Prostate gland (tissue), 2 donors: ENCODE data around the gene GPX3. TPM values are rescaled to one million over a fixed set of nuclear protein-coding genes. Genes with fewer than 3 reads are reported as not detected.

Experiments
- DNase-seq: peaks from one replicate; pipeline ENCODE4 v3.0.0-alpha.2; 2019; ENCODE audit warnings: low spot score
- H3K27ac ChIP-seq, 2 donors: fragments of 200-600 bp; sonication (generic); 2 replicates each; pipeline ENCODE4 v1.5.1; 2017 to 2019
- H3K27me3 ChIP-seq: fragments of 200-600 bp; sonication (generic); replicated peaks from 2 replicates; pipeline ENCODE4 v1.5.1; 2019; ENCODE audit not compliant: insufficient read depth
- H3K36me3 ChIP-seq, 2 donors: fragments of 200-600 bp; sonication (generic); 1 replicate in 1 of 2; 2 replicates in 1 of 2; pipeline versions ENCODE4 v1.5.1 to v1.8.1; 2017 to 2019
- H3K4me1 ChIP-seq: fragments of 200-600 bp; sonication (generic); replicated peaks from 2 replicates; pipeline ENCODE4 v1.5.1; 2019
- H3K4me3 ChIP-seq, 2 donors: fragments of 200-600 bp; sonication (generic); 2 replicates each; pipeline ENCODE4 v1.5.1; 2017 to 2019
- H3K9me3 ChIP-seq: fragments of 200-600 bp; sonication (generic); 2 replicates; pipeline ENCODE4 v1.5.1; 2017
- POLR2A ChIP-seq: fragments of 450-650 bp; IDR thresholded peaks from one replicate; pipeline ENCODE4 v1.6.1; 2016; ENCODE audit warnings: antibody characterized with exemption, mild to moderate bottlenecking
- POLR2AphosphoS5 ChIP-seq: sonication (generic); formaldehyde crosslinking; IDR thresholded peaks from one replicate; pipeline ENCODE4 v1.6.1; 2017; ENCODE audit warnings: antibody characterized with exemption
- WGBS: methylation state at CpG from one replicate; pipeline ENCODE4 v1.1.5; 2018; 5-methylcytosine and 5-hydroxymethylcytosine counted together
- intact Hi-C: fragments of 100-400 bp; cut with DNase I; formaldehyde crosslinking; loops from one replicate; pipeline ENCODE4 v1.14.2; 2022
- total RNA-seq, 2 donors: library from RNA; depleted of rRNA; stranded (reverse); fragments of >200 nt; gene quantifications; one replicate each; pipeline ENCODE4 v1.1.0, GENCODE V29; 2016
- TF ChIP-seq, protein P1 (sequence below), 4 experiments: fragments of 200-600 bp in 2 of 4; fragments of 450-650 bp in 2 of 4; sonication (generic) in 2 of 4; IDR thresholded peaks; 1 replicate in 3 of 4; 2 replicates in 1 of 4; pipeline ENCODE4 v1.5.1; 2016 to 2019; ENCODE audit warnings: antibody characterized with exemption in 4 of 4, mild to moderate bottlenecking in 2 of 4, moderate library complexity in 2 of 4

The GPX3 gene
- total RNA-seq, 2 donors from 2014 or later, result 195 to 270 TPM

DNA sequence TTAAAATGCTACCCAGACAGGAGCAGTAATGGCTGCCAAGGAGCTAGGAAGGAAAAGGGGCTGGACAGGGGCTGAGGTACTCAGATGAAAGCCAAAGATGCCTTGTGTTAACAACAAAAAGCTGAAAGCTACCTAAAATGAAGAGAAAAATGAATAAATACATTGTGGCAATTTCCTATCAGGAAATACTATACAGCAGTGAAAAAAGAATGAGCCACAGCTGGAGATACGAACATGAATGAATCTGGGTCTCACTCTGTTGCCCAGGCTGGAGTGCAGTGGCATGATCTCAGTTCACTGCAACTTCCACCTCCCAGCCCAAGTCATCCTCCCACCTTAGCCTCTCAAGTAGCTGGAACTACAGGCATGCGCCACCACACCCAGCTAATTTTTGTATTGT, 54.2 kb downstream of the GPX3 start:
- no peak for DNase-seq
- Histone ChIP-seq H3K27me3 (no peaks in the 10 kb centered on the region), H3K36me3 (no peaks in the 10 kb centered on the region), H3K4me3 (no peak overlapping the region), H3K4me1 (no peaks in the 10 kb centered on the region), H3K9me3 (no peaks in the 10 kb centered on the region), H3K27ac (no peak overlapping the region)
- no peak for TF ChIP-seq POLR2AphosphoS5
- TF ChIP-seq, protein P1, sequence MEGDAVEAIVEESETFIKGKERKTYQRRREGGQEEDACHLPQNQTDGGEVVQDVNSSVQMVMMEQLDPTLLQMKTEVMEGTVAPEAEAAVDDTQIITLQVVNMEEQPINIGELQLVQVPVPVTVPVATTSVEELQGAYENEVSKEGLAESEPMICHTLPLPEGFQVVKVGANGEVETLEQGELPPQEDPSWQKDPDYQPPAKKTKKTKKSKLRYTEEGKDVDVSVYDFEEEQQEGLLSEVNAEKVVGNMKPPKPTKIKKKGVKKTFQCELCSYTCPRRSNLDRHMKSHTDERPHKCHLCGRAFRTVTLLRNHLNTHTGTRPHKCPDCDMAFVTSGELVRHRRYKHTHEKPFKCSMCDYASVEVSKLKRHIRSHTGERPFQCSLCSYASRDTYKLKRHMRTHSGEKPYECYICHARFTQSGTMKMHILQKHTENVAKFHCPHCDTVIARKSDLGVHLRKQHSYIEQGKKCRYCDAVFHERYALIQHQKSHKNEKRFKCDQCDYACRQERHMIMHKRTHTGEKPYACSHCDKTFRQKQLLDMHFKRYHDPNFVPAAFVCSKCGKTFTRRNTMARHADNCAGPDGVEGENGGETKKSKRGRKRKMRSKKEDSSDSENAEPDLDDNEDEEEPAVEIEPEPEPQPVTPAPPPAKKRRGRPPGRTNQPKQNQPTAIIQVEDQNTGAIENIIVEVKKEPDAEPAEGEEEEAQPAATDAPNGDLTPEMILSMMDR (IDR thresholded peaks at IDR 0.05), result no peak
- TF ChIP-seq POLR2A, result no peak
- 100% methylated on average over 2 of the region's 2 CpGs for WGBS
- intact Hi-C loops, result no loop called here

DNA sequence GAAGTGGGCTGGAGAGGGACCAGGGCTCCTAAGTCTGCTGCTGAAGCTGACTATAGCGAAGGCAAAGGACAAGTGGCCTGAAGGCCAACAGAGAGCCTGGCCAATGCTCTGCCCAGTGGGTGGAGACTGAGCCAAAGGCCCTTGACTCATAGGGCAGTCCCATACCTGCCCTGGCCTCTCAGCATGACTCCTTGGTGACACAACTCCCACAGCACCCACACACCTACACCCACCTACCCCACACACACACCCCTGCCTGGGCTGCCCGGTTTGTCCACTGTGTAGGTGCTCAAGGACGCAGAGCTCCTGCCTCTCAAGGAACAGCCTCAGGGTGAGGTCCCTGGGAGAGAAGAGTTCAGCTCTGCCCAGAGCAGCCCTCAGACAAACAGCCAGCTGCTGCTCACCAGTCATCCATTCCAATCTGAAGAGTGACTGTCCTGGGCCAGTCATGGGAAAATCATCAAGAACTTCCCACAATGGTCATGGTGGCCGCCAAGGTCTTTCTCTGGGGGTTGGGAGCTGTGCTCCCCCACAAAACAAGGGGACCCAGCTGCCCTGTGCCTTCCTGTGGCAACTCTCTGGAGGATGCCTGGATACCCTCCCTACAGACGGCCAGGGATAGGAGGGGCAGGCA, 55.4 kb downstream of the GPX3 start:
- no peak overlapping the region for H3K4me3 ChIP-seq
- no peaks in the 10 kb centered on the region for H3K4me1 ChIP-seq
- H3K27me3 ChIP-seq, result no peaks in the 10 kb centered on the region
- H3K27ac ChIP-seq, result no peak overlapping the region
- H3K36me3 ChIP-seq, result no peaks in the 10 kb centered on the region
- no peak for DNase-seq
- H3K9me3 ChIP-seq, result no peaks in the 10 kb centered on the region
- TF ChIP-seq POLR2A, result no peak
- intact Hi-C loops, result no loop called here
- WGBS, result 88% methylated on average over 5 of the region's 5 CpGs

DNA sequence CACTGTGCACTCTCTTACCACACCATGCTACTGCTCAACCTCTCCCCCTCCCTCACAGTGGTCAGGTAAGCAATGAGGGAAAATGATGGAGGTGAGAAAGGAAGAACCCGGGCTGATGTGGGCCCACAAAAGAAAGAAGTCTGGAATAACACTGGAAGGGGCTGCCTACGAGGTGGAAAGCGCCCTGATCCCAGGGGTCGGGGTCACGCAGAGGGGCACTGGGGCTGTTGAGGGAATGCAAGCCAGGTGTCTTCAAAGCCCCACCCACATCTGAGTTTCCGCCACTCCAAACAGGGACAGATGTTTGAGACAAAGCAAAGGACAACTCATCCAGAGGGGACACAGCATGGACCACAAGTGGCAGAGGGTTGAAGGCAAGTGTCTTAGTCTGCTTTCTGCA, 56.2 kb downstream of the GPX3 start:
- Histone ChIP-seq H3K36me3 (no peaks in the 10 kb centered on the region), H3K4me1 (no peaks in the 10 kb centered on the region), H3K9me3 (no peaks in the 10 kb centered on the region), H3K27me3 (no peaks in the 10 kb centered on the region), H3K27ac (no peak overlapping the region), H3K4me3 (no peak overlapping the region)
- intact Hi-C loops, result no loop called here
- DNase-seq, result no peak
- TF ChIP-seq, protein P1 (IDR thresholded peaks at IDR 0.05), result no peak
- TF ChIP-seq POLR2A, result no peak
- TF ChIP-seq POLR2AphosphoS5, result no peak
- WGBS, result 93% methylated on average over 6 of the region's 6 CpGs

DNA sequence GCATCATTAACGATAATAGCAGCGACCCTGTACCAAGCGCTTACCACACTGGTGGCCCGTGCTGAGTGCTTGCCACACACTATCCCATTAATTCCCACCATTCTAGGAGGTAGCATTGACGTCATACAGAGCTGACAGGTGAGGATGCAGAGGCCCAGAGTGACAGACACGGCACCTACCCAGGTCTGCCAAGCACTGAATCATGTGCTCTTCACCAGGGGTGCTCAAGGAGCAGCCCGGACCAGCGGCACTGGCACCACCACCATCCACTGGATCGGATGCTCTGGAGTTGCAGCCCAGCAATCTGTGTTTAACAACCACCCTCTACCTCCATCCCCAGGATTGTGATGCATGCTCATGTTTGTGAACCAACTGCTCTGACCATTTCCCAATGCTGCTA, 57.0 kb downstream of the GPX3 start:
- DNase-seq, result no peak
- Histone ChIP-seq H3K4me1 (no peaks in the 10 kb centered on the region), H3K4me3 (no peak overlapping the region), H3K27me3 (no peaks in the 10 kb centered on the region), H3K27ac (no peak overlapping the region), H3K36me3 (no peaks in the 10 kb centered on the region), H3K9me3 (no peaks in the 10 kb centered on the region)
- intact Hi-C loops, result no loop called here
- TF ChIP-seq POLR2AphosphoS5 (no peak), POLR2A (no peak)
- TF ChIP-seq, protein P1 (IDR thresholded peaks at IDR 0.05), result no peak
- 96% methylated on average over 9 of the region's 9 CpGs for WGBS

DNA sequence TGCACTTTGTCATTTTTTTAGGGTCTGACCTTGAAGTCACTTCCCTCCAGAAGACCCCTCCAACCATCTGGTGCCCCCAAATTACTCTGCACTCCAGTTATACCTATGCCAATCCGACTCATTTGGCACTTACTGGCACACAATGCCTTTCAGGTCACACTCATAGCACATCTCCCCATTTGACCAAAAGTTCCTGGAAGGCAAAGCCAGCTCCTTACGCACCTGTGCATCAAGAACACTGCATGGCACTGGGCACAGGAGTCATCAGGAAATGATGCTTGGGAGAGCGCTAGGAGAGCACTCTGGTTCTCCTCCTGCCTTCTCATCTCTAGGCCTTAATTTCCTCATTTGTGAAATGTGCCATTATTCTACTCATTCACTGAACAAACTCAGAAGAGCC, 57.6 kb downstream of the GPX3 start:
- H3K27ac ChIP-seq, result no peak overlapping the region

More for the DNA sequence above, 57.6 kb downstream of the GPX3 start:
- Histone ChIP-seq H3K4me1 (no peaks in the 10 kb centered on the region), H3K9me3 (no peaks in the 10 kb centered on the region), H3K36me3 (no peaks in the 10 kb centered on the region), H3K27me3 (no peaks in the 10 kb centered on the region), H3K4me3 (no peak overlapping the region)
- intact Hi-C loops, result no loop called here
- 93% methylated on average over 3 of the region's 3 CpGs for WGBS
- TF ChIP-seq POLR2AphosphoS5, result no peak
- TF ChIP-seq POLR2A, result no peak
- TF ChIP-seq, protein P1 (IDR thresholded peaks at IDR 0.05), result no peak
- DNase-seq, result no peak

Other genes starting within 250 kb of the GPX3 start
- gene SMIM3, start 241.8 kb upstream of the GPX3 start, total RNA-seq, result 10 to 100 TPM; 21.2 to 26.5 TPM
- under 1 TPM in 1 of 2 donors, not detected in 1; 0.68 TPM for gene IRGM, start 174.1 kb upstream of the GPX3 start, total RNA-seq
- 1 to 10 TPM; 4.6 to 6.7 TPM for gene ZNF300, start 115.6 kb upstream of the GPX3 start, total RNA-seq
- gene TNIP1, start 60.4 kb downstream of the GPX3 start, total RNA-seq, result 10 to 100 TPM; 61.9 to 81.6 TPM
- 100 to 1,000 TPM in 1 of 2 donors, 10 to 100 TPM in 1; 85.7 to 184 TPM for gene ANXA6, start 137.2 kb downstream of the GPX3 start, total RNA-seq
- 10 to 100 TPM; 28.2 to 53.8 TPM for gene CCDC69, start 203.5 kb downstream of the GPX3 start, total RNA-seq
- gene GM2A, start 232.6 kb downstream of the GPX3 start, total RNA-seq, result 10 to 100 TPM; 48.9 to 60.0 TPM